Mesendoderm (in vitro differentiated cells): ENCODE measurements around the gene ABCA7.

Experiments
- DNase-seq: peaks from one replicate; pipeline ENCODE4 v3.0.0; 2013
- H2AK5ac ChIP-seq: 2 replicates; pipeline ENCODE4 v1.6.1; 2013; ENCODE audit warnings: low read length, inconsistent platforms
- H2BK120ac ChIP-seq: 2 replicates; pipeline ENCODE4 v1.6.1; 2013; ENCODE audit warnings: low read depth, mild to moderate bottlenecking, low read length, moderate library complexity, mixed read lengths
- H2BK15ac ChIP-seq: replicated peaks from 2 replicates; pipeline ENCODE4 v1.6.1; 2013; ENCODE audit warnings: low read depth, mild to moderate bottlenecking, moderate library complexity
- H2BK5ac ChIP-seq: 2 replicates; pipeline ENCODE4 v1.6.1; 2013; ENCODE audit warnings: low read length, inconsistent platforms
- H3K18ac ChIP-seq: 2 replicates; pipeline ENCODE4 v1.6.1; 2013; ENCODE audit warnings: mild to moderate bottlenecking, low read length, mixed read lengths
- H3K23ac ChIP-seq: one replicate; pipeline ENCODE4 v1.6.1; 2013; ENCODE audit warnings: low read length
- H3K27ac ChIP-seq: 2 replicates; pipeline ENCODE4 v1.5.1; 2013; ENCODE audit warnings: low read depth, mild to moderate bottlenecking, inconsistent platforms, low read length, moderate library complexity
- H3K27me3 ChIP-seq: 2 replicates; pipeline ENCODE4 v1.6.1; 2013; ENCODE audit warnings: low read length, control low read depth, mild to moderate bottlenecking, inconsistent platforms; ENCODE audit not compliant: insufficient read depth, poor library complexity
- H3K36me3 ChIP-seq: 2 replicates; pipeline ENCODE4 v1.6.1; 2013; ENCODE audit warnings: low read length, inconsistent platforms; ENCODE audit not compliant: control insufficient read depth, insufficient read depth
- H3K4ac ChIP-seq: one replicate; pipeline ENCODE4 v1.6.1; 2013; ENCODE audit warnings: low read depth, mild to moderate bottlenecking, low read length, moderate library complexity
- H3K4me1 ChIP-seq: 2 replicates; pipeline ENCODE4 v1.6.1; 2013; ENCODE audit warnings: low read depth, low read length, inconsistent platforms; ENCODE audit not compliant: control insufficient read depth
- H3K4me2 ChIP-seq: 2 replicates; pipeline ENCODE4 v1.6.1; 2013; ENCODE audit warnings: low read length
- H3K4me3 ChIP-seq: 2 replicates; pipeline ENCODE4 v1.5.1; 2013; ENCODE audit warnings: mild to moderate bottlenecking, low read length
- H3K56ac ChIP-seq: one replicate; pipeline ENCODE4 v1.6.1; 2013; ENCODE audit warnings: low read length
- H3K79me1 ChIP-seq: 2 replicates; pipeline ENCODE4 v1.6.1; 2013; ENCODE audit warnings: low read length, inconsistent platforms
- H3K79me2 ChIP-seq: 2 replicates; pipeline ENCODE4 v1.6.1; 2013; ENCODE audit warnings: mild to moderate bottlenecking, low read length; ENCODE audit not compliant: control insufficient read depth, insufficient read depth
- H3K9ac ChIP-seq: 2 replicates; pipeline ENCODE4 v1.6.1; 2013; ENCODE audit warnings: low read length, inconsistent platforms
- H4K5ac ChIP-seq: one replicate; pipeline ENCODE4 v1.6.1; 2013; ENCODE audit warnings: low read length
- H4K8ac ChIP-seq: one replicate; pipeline ENCODE4 v1.6.1; 2013; ENCODE audit warnings: low read depth, mild to moderate bottlenecking, control low read depth, low read length, moderate library complexity
- WGBS: extraction: QIAGEN DNeasy Blood & Tissue Kit; methylation state at CpG from one replicate; pipeline ENCODE4 v1.1.7; 2013; ENCODE audit warnings: low lambda C conversion rate, missing lambda C conversion rate; ENCODE audit not compliant: insufficient coverage; ENCODE audit errors: extremely low coverage; 5-methylcytosine and 5-hydroxymethylcytosine counted together

The ABCA7 gene

DNA sequence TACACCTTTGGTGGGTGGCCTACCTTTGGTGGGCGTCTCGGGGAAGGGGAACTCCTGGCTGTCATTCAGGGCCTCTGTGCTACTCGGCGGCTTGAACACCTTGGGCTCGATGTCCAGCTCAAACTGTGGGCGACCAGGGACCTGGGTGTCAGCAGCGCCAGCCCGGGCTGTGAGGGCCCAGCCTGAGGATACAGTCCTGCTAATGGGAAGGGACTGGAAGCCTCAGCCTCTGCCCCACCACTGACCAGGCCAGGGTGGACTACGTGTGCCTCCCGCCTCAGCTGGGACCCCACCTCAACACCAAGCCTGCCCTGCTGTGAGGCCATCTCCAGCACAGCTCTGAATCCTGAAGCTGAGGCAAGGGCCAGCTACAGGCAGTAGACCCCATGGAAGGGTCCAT lies 26.7 kb upstream of the ABCA7 start:
- no CpG with 5 or more reads among the region's 10 CpGs for WGBS
- no peak overlapping the region for H3K18ac ChIP-seq
- no peak for DNase-seq
- H4K8ac ChIP-seq, result no peak overlapping the region
- H2AK5ac ChIP-seq, result no peak overlapping the region
- H3K23ac ChIP-seq, result no peak overlapping the region
- H3K4ac ChIP-seq, result no peak overlapping the region
- H3K4me2 ChIP-seq, result no peak overlapping the region
- peaks cover 2% of the 10 kb centered on the region for H3K36me3 ChIP-seq
- H3K4me1 ChIP-seq, result peaks cover 4% of the 10 kb centered on the region
- H3K79me1 ChIP-seq, result peaks cover 27% of the 10 kb centered on the region
- H3K79me2 ChIP-seq, result peaks cover 43% of the 10 kb centered on the region
- H3K27ac ChIP-seq, result no peak overlapping the region
- H4K5ac ChIP-seq, result no peak overlapping the region
- H3K56ac ChIP-seq, result no peak overlapping the region
- no peak overlapping the region for H2BK120ac ChIP-seq
- no peaks in the 10 kb centered on the region for H3K27me3 ChIP-seq
- H2BK5ac ChIP-seq, result no peak overlapping the region
- no peak overlapping the region for H3K4me3 ChIP-seq
- H3K9ac ChIP-seq, result no peak overlapping the region
- no peak overlapping the region for H2BK15ac ChIP-seq

GRCh38 chr19:1014161-1015060 lies 25.5 kb upstream of the ABCA7 start:
- Histone ChIP-seq H3K4ac (no peak overlapping the region), H2BK120ac (no peak overlapping the region), H3K4me1 (peaks cover 4% of the 10 kb centered on the region), H3K4me3 (no peak overlapping the region), H3K23ac (no peak overlapping the region), H3K56ac (no peak overlapping the region), H4K8ac (no peak overlapping the region), H3K27ac (no peak overlapping the region), H2AK5ac (no peak overlapping the region), H2BK5ac (no peak overlapping the region), H3K9ac (no peak overlapping the region), H3K36me3 (peaks cover 2% of the 10 kb centered on the region), H3K79me2 (peaks cover 55% of the 10 kb centered on the region), H4K5ac (no peak overlapping the region), H3K4me2 (no peak overlapping the region), H3K79me1 (peaks cover 28% of the 10 kb centered on the region), H2BK15ac (no peak overlapping the region), H3K18ac (no peak overlapping the region), H3K27me3 (no peaks in the 10 kb centered on the region)
- no peak for DNase-seq
- WGBS, result no CpG with 5 or more reads among the region's 49 CpGs

GRCh38 chr19:1015061-1015781 lies 24.7 kb upstream of the ABCA7 start:
- peak overlapping the region; percentile 40 for H3K9ac ChIP-seq
- H3K4me1 ChIP-seq, result peaks cover 6% of the 10 kb centered on the region
- H2BK5ac ChIP-seq, result no peak overlapping the region
- H3K4me3 ChIP-seq, result no peak overlapping the region
- H2BK120ac ChIP-seq, result no peak overlapping the region
- DNase-seq, result no peak
- H3K27ac ChIP-seq, result no peak overlapping the region
- no peak overlapping the region for H3K18ac ChIP-seq
- H3K79me2 ChIP-seq, result peaks cover 63% of the 10 kb centered on the region
- H3K4ac ChIP-seq, result no peak overlapping the region
- no peak overlapping the region for H3K56ac ChIP-seq
- H3K4me2 ChIP-seq, result no peak overlapping the region
- peaks cover 32% of the 10 kb centered on the region for H3K79me1 ChIP-seq
- no CpG with 5 or more reads among the region's 29 CpGs for WGBS
- no peaks in the 10 kb centered on the region for H3K27me3 ChIP-seq
- no peak overlapping the region for H4K8ac ChIP-seq
- no peak overlapping the region for H2AK5ac ChIP-seq
- H2BK15ac ChIP-seq, result no peak overlapping the region
- no peak overlapping the region for H4K5ac ChIP-seq
- H3K36me3 ChIP-seq, result peaks cover 2% of the 10 kb centered on the region
- peak overlapping the region; percentile 1 for H3K23ac ChIP-seq

DNA sequence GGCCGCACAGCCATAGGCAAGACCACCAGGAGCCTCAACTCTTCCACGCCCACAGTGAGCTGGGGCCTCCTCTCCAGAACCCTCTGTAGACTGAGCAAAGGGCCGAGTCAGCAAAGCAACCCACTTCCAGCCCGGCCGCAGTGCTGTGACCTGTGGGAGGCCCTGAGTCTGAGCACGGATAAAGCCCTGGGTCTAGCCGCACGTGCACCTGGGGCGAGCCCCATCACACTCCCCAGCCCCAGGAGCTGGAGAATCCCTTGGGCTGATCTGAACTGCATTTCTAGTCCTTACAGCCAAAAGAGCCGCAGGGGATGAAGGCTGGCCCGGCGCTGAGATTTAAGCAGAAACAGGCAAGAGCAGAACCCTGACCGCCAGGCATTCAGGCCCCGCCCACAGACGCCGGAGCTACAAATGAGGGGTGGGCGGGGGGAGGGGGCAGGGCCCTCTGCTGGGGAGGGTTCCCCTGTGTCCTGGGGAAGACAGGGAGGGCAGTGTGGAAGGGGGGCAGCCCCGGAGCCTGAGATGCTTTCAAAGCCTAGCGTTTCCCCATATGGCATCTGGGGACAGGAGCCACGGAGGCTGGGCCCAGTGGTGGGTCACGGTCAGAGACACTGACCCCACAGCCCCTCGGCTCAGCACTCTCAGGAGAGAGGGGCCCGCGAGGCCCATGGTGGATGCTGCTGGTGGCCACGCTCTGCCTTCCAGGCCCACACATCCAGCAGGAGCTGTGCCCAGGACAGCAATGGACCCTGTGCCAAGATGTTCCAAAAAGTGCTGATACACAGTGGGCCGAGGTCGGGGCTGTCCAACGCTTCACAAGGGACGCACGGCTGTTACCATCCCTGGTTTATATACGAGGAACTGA lies 23.9 kb upstream of the ABCA7 start:
- H4K5ac ChIP-seq, result no peak overlapping the region
- H3K4me2 ChIP-seq, result no peak overlapping the region
- no peak overlapping the region for H3K4me3 ChIP-seq
- WGBS, result no CpG with 5 or more reads among the region's 31 CpGs
- DNase-seq, result peak; percentile 46
- H3K4ac ChIP-seq, result no peak overlapping the region
- H2BK15ac ChIP-seq, result no peak overlapping the region
- H3K79me2 ChIP-seq, result peaks cover 68% of the 10 kb centered on the region
- H2BK120ac ChIP-seq, result no peak overlapping the region
- no peak overlapping the region for H3K18ac ChIP-seq
- H3K27me3 ChIP-seq, result no peaks in the 10 kb centered on the region
- peaks cover 6% of the 10 kb centered on the region for H3K4me1 ChIP-seq
- peak overlapping the region; percentile 1 for H3K23ac ChIP-seq
- H2BK5ac ChIP-seq, result no peak overlapping the region
- H3K9ac ChIP-seq, result peak overlapping the region; percentile 40
- H4K8ac ChIP-seq, result no peak overlapping the region
- H3K56ac ChIP-seq, result peak overlapping the region; percentile 30
- H3K27ac ChIP-seq, result no peak overlapping the region
- peaks cover 34% of the 10 kb centered on the region for H3K79me1 ChIP-seq
- H3K36me3 ChIP-seq, result peaks cover 2% of the 10 kb centered on the region
- no peak overlapping the region for H2AK5ac ChIP-seq

DNA sequence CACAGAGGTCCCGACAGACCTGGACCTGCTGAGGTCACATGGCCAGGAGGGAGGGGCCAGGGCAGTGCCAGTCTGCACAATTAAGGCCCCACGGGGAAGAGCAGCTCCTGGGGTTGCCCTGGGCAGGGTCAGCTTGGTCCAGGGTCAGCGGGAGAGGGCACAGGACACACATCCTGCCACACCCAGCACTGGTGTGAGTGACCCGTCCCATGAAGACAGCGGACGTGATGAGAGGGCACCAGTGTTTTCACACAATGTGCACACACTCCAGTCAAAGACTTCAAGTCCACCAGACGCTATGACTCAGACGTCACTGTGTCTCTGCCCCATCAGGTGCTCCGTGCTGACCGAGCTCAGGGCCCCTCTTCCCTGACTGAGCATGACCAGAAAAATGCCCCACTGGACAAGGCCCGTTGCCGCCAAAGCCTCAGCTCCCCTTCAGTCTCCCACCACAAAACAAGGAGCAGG lies 23.2 kb upstream of the ABCA7 start:
- no peak for DNase-seq
- no peak overlapping the region for H2BK5ac ChIP-seq

More for the DNA sequence above, 23.2 kb upstream of the ABCA7 start:
- no CpG with 5 or more reads among the region's 12 CpGs for WGBS
- Histone ChIP-seq H2AK5ac (no peak overlapping the region), H2BK120ac (no peak overlapping the region), H3K4me3 (no peak overlapping the region), H3K4me1 (peaks cover 6% of the 10 kb centered on the region), H3K18ac (no peak overlapping the region), H3K79me1 (peaks cover 34% of the 10 kb centered on the region), H3K27me3 (no peaks in the 10 kb centered on the region), H3K36me3 (peaks cover 2% of the 10 kb centered on the region), H3K27ac (no peak overlapping the region), H3K79me2 (peaks cover 68% of the 10 kb centered on the region), H4K5ac (no peak overlapping the region), H3K56ac (peak overlapping the region; percentile 30), H3K9ac (peak overlapping the region; percentile 26), H2BK15ac (no peak overlapping the region), H3K23ac (no peak overlapping the region), H3K4ac (no peak overlapping the region), H3K4me2 (no peak overlapping the region), H4K8ac (no peak overlapping the region)
